HuH-7.5 (cell line): Measurements from ENCODE around the gene SNX9.

Experiments used
- DNase-seq: peaks from one replicate; pipeline ENCODE4 v3.0.0; 2011; ENCODE audit warnings: low spot score

The SNX9 gene

GRCh38 chr6:157804448-157805327 is 18.4 kb upstream of the SNX9 start:
- no peak for DNase-seq

- DNase-seq: no peak
These were observed 16.8 kb upstream of the SNX9 start for GRCh38 chr6:157806131-157806855.

GRCh38 chr6:157806856-157807215 is 16.2 kb upstream of the SNX9 start:
- DNase-seq: no peak

GRCh38 chr6:157808405-157808950 is 14.6 kb upstream of the SNX9 start:
- DNase-seq: no peak

GRCh38 chr6:157809613-157810012 is 13.4 kb upstream of the SNX9 start:
- DNase-seq: no peak

- DNase-seq: no peak
These were observed 11.9 kb upstream of the SNX9 start for GRCh38 chr6:157811137-157811475.

- DNase-seq: no peak
These were observed 11.4 kb upstream of the SNX9 start for GRCh38 chr6:157811476-157812173.

GRCh38 chr6:157812425-157813171 is 10.4 kb upstream of the SNX9 start:
- no peak for DNase-seq

GRCh38 chr6:157813191-157813590 is 9.9 kb upstream of the SNX9 start:
- no peak for DNase-seq

GRCh38 chr6:157813750-157814455 is 9.1 kb upstream of the SNX9 start:
- DNase-seq: no peak

GRCh38 chr6:157814883-157815282 is 8.2 kb upstream of the SNX9 start:
- DNase-seq: no peak

GRCh38 chr6:157821342-157822033 is 1.6 kb upstream of the SNX9 start:
- no peak for DNase-seq

- peak; percentile 38 for DNase-seq
These were observed 623 bp upstream of the SNX9 start for GRCh38 chr6:157822245-157823000.

GRCh38 chr6:157823528-157824370 is 703 bp downstream of the SNX9 start:
- DNase-seq: peak; percentile 28

GRCh38 chr6:157825243-157825904 is 2.3 kb downstream of the SNX9 start:
- DNase-seq: no peak

- DNase-seq: no peak
These were observed 7.4 kb downstream of the SNX9 start for GRCh38 chr6:157830354-157831017.

- no peak for DNase-seq
These were observed 7.9 kb downstream of the SNX9 start for GRCh38 chr6:157831018-157831369.
